Keratinocyte (primary cell): Measurements from ENCODE around the gene PLXNB1. TPM values are rescaled to one million over a fixed set of nuclear protein-coding genes. Genes with fewer than 3 reads are reported as not detected.
"Not testable (repeated sequence)": the region's sequence is repeated elsewhere in the genome, so short reads cannot be mapped to it uniquely, and the experiment has no call there.

ENCODE experiments used
- DNase-seq: peaks from one replicate; pipeline ENCODE4 v3.0.0-alpha.2; 2011; ENCODE audit warnings: low read depth, missing footprints, low spot score
- FAIRE-seq: peaks from 2 replicates; lab custom pipeline; 2011; peaks lifted over from hg19 to GRCh38; lab: Jason Lieb, UNC
- H2AFZ ChIP-seq: 2 replicates; pipeline ENCODE4 v1.6.0; 2012; ENCODE audit warnings: low read length, control low read depth, inconsistent platforms; ENCODE audit not compliant: control insufficient read depth
- H3K27ac ChIP-seq: 2 replicates; pipeline ENCODE4 v1.5.1; 2011; ENCODE audit warnings: low read length; ENCODE audit not compliant: control insufficient read depth, insufficient read depth
- H3K27me3 ChIP-seq: 3 replicates; pipeline ENCODE4 v1.6.0; 2011; ENCODE audit warnings: low read length; ENCODE audit not compliant: control insufficient read depth, insufficient read depth; ENCODE audit errors: extremely low read depth
- H3K36me3 ChIP-seq, 2 experiments: 2 replicates in 1 of 2; 3 replicates in 1 of 2; pipeline ENCODE4 v1.5.1; 2011; ENCODE audit warnings: low read length in 2 of 2, mild to moderate bottlenecking in 1 of 2; ENCODE audit not compliant: control insufficient read depth in 2 of 2, insufficient read depth in 2 of 2; ENCODE audit errors: extremely low read depth in 1 of 2
- H3K4me1 ChIP-seq: 3 replicates; pipeline ENCODE4 v1.5.1; 2011; ENCODE audit warnings: low read length; ENCODE audit not compliant: control insufficient read depth, insufficient read depth; ENCODE audit errors: extremely low read depth
- H3K4me2 ChIP-seq: 3 replicates; pipeline ENCODE4 v1.6.0; 2011; ENCODE audit warnings: low read depth, low read length; ENCODE audit not compliant: control insufficient read depth, insufficient read depth; ENCODE audit errors: extremely low read depth
- H3K4me3 ChIP-seq, 3 experiments: fragments of 200-600 bp in 1 of 3; sonication (generic) in 1 of 3; 2 replicates in 2 of 3; 3 replicates in 1 of 3; pipeline ENCODE4 v1.5.1; 2011 to 2016; ENCODE audit warnings: low read length in 3 of 3, mild to moderate bottlenecking in 3 of 3, control low read depth in 2 of 3, inconsistent platforms in 1 of 3, low read depth in 1 of 3, mixed read lengths in 1 of 3, mixed run types in 1 of 3, moderate library complexity in 1 of 3; ENCODE audit not compliant: control insufficient read depth in 2 of 3, insufficient read depth in 2 of 3; ENCODE audit errors: extremely low read depth in 1 of 3
- H3K79me2 ChIP-seq: 2 replicates; pipeline ENCODE4 v1.6.0; 2012; ENCODE audit warnings: low read length; ENCODE audit not compliant: control insufficient read depth, insufficient read depth
- H3K9ac ChIP-seq: 3 replicates; pipeline ENCODE4 v1.6.0; 2011; ENCODE audit warnings: low read length; ENCODE audit not compliant: control insufficient read depth, insufficient read depth; ENCODE audit errors: extremely low read depth
- H3K9me1 ChIP-seq: 3 replicates; pipeline ENCODE4 v1.6.0; 2011; ENCODE audit warnings: low read length; ENCODE audit not compliant: control insufficient read depth, insufficient read depth; ENCODE audit errors: extremely low read depth
- H3K9me3 ChIP-seq: 2 replicates; pipeline ENCODE4 v1.5.1; 2012; ENCODE audit warnings: low read depth, low read length; ENCODE audit not compliant: control insufficient read depth
- H4K20me1 ChIP-seq: 3 replicates; pipeline ENCODE4 v1.6.0; 2011; ENCODE audit warnings: low read length; ENCODE audit not compliant: control insufficient read depth, insufficient read depth; ENCODE audit errors: extremely low read depth
- CTCF ChIP-seq, 3 experiments: IDR thresholded peaks in 1 of 3; conservative IDR thresholded peaks in 1 of 3; optimal IDR thresholded peaks in 1 of 3; 2 replicates in 2 of 3; 3 replicates in 1 of 3; pipeline versions ENCODE3 to v1.5.1; 2011; ENCODE audit warnings: low read length in 3 of 3, mild to moderate bottlenecking in 3 of 3, moderate library complexity in 2 of 3, control low read depth in 1 of 3, inconsistent platforms in 1 of 3; ENCODE audit not compliant: insufficient read depth in 2 of 3; ENCODE audit errors: extremely low read depth in 1 of 3
- EZH2 ChIP-seq: IDR thresholded peaks from one replicate; pipeline ENCODE4 v1.6.1; 2012; ENCODE audit warnings: inconsistent platforms, mild to moderate bottlenecking, low read length, moderate library complexity
- dilution Hi-C: fragments of 300-500 bp; cut with MboI; formaldehyde crosslinking; loops from one replicate; pipeline ENCODE4 v1.7.0; 2020; ENCODE audit warnings: low sequenced_read_pairs; ENCODE audit not compliant: extremely low pct_ligation_motif_present
- polyA plus RNA-seq, 5 experiments: library from polyadenylated mRNA; depleted of rRNA in 3 of 5; stranded (reverse) in 3 of 5; stranded (forward) in 1 of 5; unstranded in 1 of 5; fragments of >200 nt; gene quantifications; 1 replicate in 1 of 5; 2 replicates in 3 of 5; 3 replicates in 1 of 5; pipeline versions ENCODE4 v1.2.1 to v1.2.3, GENCODE V29; 2011 to 2012; ENCODE audit warnings: missing spikeins in 2 of 5, low read depth in 1 of 5, low replicate concordance in 1 of 5

PLXNB1 gene
- polyA plus RNA-seq, 1 donor (not counting 4 experiments of a cell fraction or from before 2014, with no cell fraction given): 83.0 TPM

DNA sequence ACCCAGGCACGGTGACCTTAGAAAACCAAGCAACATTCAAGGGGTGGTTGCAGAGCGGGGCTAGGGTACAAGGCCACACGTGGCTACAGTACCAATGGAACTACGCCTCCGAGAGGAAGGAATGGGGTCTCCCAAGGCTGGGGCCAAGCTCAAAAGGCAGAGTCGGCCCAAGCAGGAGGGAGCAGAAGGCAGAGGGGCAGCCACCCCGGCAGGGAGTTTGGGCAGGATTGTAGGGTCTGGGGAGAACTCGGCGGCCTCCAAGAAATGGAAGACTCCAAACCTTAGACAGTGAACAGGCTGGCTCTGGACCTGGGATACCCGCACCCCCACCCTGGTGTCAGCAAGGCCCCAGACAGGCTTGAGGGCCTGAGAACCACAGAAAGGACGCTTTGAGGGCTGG, 45.3 kb upstream of the PLXNB1 start:
- no peak overlapping the region for H3K4me2 ChIP-seq
- dilution Hi-C loops: no loop called here
- H3K9me3 ChIP-seq: no peaks in the 10 kb centered on the region
- H2AFZ ChIP-seq: no peak overlapping the region
- H3K27me3 ChIP-seq: no peaks in the 10 kb centered on the region
- peaks cover 20% of the 10 kb centered on the region for H3K4me1 ChIP-seq
- no peak overlapping the region for H3K27ac ChIP-seq
- H3K9ac ChIP-seq: no peak overlapping the region
- H3K9me1 ChIP-seq: no peaks in the 10 kb centered on the region
- no peak overlapping the region for H3K4me3 ChIP-seq
- TF ChIP-seq EZH2 (no peak), CTCF (optimal IDR thresholded peaks at IDR 0.05 in 1 of 3, IDR thresholded peaks at IDR 0.05 in 1 of 3, conservative IDR thresholded peaks at IDR 0.05 in 1 of 3; ENCODE audit: extremely low read depth in 1 of 3, insufficient read depth in 2 of 3, low read length in 3 of 3) (no peak)
- peaks cover 18% of the 10 kb centered on the region for H3K79me2 ChIP-seq
- no peak for DNase-seq
- FAIRE-seq: no peak
- peaks cover 0 to 3% of the 10 kb centered on the region in 2 experiments for H3K36me3 ChIP-seq
- H4K20me1 ChIP-seq: no peaks in the 10 kb centered on the region

GRCh38 chr3:48474619-48475018, 44.7 kb upstream of the PLXNB1 start:
- Histone ChIP-seq H3K4me1 (peaks cover 20% of the 10 kb centered on the region), H3K9me1 (no peaks in the 10 kb centered on the region), H3K4me2 (no peak overlapping the region), H4K20me1 (no peaks in the 10 kb centered on the region), H3K36me3 (peaks cover 0 to 3% of the 10 kb centered on the region in 2 experiments), H3K27ac (no peak overlapping the region), H3K79me2 (peaks cover 24% of the 10 kb centered on the region), H2AFZ (no peak overlapping the region), H3K27me3 (no peaks in the 10 kb centered on the region), H3K4me3 (no peak overlapping the region), H3K9ac (no peak overlapping the region), H3K9me3 (no peaks in the 10 kb centered on the region)
- dilution Hi-C loops: no loop called here
- FAIRE-seq (no peak), DNase-seq (no peak)
- TF ChIP-seq EZH2 (no peak), CTCF (optimal IDR thresholded peaks at IDR 0.05 in 1 of 3, IDR thresholded peaks at IDR 0.05 in 1 of 3, conservative IDR thresholded peaks at IDR 0.05 in 1 of 3; ENCODE audit: extremely low read depth in 1 of 3, insufficient read depth in 2 of 3, low read length in 3 of 3) (no peak)

DNA sequence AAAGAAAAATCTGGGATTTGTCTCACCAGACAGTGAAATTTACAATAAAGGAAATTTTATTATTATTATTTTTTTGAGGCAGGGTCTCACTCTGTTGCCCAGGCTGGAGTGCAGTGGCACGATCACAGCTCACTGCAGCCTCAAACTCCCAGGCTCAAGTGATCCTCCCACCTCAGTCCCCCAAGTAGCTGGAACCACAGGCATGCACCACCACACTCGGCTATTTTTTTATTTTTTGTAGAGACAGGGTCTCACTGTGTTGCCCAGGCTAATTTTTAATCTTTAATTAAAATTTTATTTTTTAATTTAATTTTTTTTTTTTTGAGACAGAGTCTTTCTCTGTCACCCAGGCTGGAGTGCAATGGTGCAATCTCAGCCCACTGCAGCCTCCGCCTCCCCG, 44.1 kb upstream of the PLXNB1 start:
- H3K27ac ChIP-seq, FAIRE-seq: not testable (repeated sequence)

More for the DNA sequence above, 44.1 kb upstream of the PLXNB1 start:
- H3K4me3 ChIP-seq, H3K9me1 ChIP-seq, H3K36me3 ChIP-seq, dilution Hi-C loops, H3K9ac ChIP-seq, H3K9me3 ChIP-seq, H3K4me2 ChIP-seq, DNase-seq, H2AFZ ChIP-seq, H3K27me3 ChIP-seq, H4K20me1 ChIP-seq: not testable (repeated sequence)
- H3K79me2 ChIP-seq: peaks cover 30% of the 10 kb centered on the region
- peaks cover 15% of the 10 kb centered on the region for H3K4me1 ChIP-seq
